ENCODE data around the gene AMBRA1.

DNA sequence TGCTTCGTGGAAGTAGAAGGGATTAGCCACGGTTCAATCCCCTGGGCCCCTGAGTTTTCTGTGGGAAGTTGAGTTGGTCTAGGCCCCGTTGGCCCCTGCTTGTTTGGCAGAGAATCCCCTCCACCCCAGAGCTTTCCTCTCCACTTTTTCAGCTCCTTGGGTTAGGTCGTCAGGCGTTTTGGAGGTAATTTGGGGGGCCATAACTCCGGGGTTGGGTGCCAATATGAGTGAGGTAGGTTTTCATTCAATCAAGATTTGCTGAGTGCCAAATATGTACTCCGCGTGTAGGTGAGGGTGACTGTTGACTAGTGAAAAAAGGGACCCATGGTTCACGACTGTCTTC, 24.1 kb upstream of the AMBRA1 start:
- TF ChIP-seq, protein P1, sequence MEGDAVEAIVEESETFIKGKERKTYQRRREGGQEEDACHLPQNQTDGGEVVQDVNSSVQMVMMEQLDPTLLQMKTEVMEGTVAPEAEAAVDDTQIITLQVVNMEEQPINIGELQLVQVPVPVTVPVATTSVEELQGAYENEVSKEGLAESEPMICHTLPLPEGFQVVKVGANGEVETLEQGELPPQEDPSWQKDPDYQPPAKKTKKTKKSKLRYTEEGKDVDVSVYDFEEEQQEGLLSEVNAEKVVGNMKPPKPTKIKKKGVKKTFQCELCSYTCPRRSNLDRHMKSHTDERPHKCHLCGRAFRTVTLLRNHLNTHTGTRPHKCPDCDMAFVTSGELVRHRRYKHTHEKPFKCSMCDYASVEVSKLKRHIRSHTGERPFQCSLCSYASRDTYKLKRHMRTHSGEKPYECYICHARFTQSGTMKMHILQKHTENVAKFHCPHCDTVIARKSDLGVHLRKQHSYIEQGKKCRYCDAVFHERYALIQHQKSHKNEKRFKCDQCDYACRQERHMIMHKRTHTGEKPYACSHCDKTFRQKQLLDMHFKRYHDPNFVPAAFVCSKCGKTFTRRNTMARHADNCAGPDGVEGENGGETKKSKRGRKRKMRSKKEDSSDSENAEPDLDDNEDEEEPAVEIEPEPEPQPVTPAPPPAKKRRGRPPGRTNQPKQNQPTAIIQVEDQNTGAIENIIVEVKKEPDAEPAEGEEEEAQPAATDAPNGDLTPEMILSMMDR (IDR thresholded peaks at IDR 0.05; ENCODE audit: borderline replicate concordance, extremely low read depth, low read length, poor library complexity, severe bottlenecking), result no peak
- TF ChIP-seq EZH2 (IDR thresholded peaks at IDR 0.05; ENCODE audit: borderline replicate concordance, low read depth, low read length, severe bottlenecking), result no peak
